ENCODE measurements around the gene TNFAIP2. TPM values are rescaled to one million over a fixed set of nuclear protein-coding genes. Genes with fewer than 3 reads are reported as not detected.

TNFAIP2 gene
- total RNA-seq, 1 donor from 2014 or later: 5.3 TPM

DNA sequence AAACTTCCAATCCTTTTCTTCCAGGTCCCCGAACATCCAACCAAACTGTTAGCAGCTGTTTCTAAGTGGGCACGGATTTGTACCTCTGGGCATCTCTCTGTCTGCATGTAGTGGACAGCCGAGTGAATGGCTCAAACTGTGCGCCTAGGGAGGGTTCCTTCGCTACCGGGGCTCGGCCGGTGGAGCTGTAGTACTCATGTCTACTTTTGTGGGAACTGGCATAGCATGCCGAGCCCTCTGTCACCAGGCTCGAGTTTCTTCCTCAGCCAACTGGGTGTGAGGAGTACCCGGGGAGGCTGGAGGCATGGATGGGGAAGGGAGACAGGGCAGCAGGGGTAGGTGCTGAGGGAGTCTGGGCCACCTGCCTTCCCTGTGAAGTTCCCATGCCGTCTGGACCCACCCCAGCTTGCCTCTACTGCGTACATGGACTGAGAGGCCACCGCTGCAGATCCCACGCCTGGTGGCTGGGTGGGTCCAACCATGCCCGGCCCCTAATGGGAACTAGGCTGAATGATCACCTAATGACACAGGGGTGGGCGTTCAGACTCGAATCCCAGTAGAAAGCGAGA, 23.0 kb downstream of the TNFAIP2 start:
- H3K27ac ChIP-seq: no peak overlapping the region
- H3K4me2 ChIP-seq: no peak overlapping the region
- no peaks in the 10 kb centered on the region for H3K36me3 ChIP-seq
- TF ChIP-seq, protein P1, sequence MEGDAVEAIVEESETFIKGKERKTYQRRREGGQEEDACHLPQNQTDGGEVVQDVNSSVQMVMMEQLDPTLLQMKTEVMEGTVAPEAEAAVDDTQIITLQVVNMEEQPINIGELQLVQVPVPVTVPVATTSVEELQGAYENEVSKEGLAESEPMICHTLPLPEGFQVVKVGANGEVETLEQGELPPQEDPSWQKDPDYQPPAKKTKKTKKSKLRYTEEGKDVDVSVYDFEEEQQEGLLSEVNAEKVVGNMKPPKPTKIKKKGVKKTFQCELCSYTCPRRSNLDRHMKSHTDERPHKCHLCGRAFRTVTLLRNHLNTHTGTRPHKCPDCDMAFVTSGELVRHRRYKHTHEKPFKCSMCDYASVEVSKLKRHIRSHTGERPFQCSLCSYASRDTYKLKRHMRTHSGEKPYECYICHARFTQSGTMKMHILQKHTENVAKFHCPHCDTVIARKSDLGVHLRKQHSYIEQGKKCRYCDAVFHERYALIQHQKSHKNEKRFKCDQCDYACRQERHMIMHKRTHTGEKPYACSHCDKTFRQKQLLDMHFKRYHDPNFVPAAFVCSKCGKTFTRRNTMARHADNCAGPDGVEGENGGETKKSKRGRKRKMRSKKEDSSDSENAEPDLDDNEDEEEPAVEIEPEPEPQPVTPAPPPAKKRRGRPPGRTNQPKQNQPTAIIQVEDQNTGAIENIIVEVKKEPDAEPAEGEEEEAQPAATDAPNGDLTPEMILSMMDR (IDR thresholded peaks at IDR 0.05): no peak
- TF ChIP-seq EZH2 (IDR thresholded peaks at IDR 0.05) (no peak), EZH2phosphoT487 (IDR thresholded peaks at IDR 0.05) (no peak)
- Mint-ChIP-seq H3K4me3 (no peak overlapping the region), H3K9me3 (no peaks in the 10 kb centered on the region), H3K36me3 (no peaks in the 10 kb centered on the region), H3K4me1 (peaks cover 8% of the 10 kb centered on the region), H3K27me3 (ENCODE audit: insufficient read depth, low read depth) (peaks cover 11% of the 10 kb centered on the region), H3K27ac (no peak overlapping the region)
- no peak overlapping the region for H2AFZ ChIP-seq (replicated peaks)
- DNase-seq (ENCODE audit: low spot score): no peak
- H3K27me3 ChIP-seq: no peaks in the 10 kb centered on the region
- no peaks in the 10 kb centered on the region for H4K20me1 ChIP-seq (ENCODE audit: low read depth)
- no peaks in the 10 kb centered on the region for H3K79me2 ChIP-seq (ENCODE audit: low read depth)
- no peak overlapping the region for H3K9ac ChIP-seq
- no peaks in the 10 kb centered on the region for H3K9me3 ChIP-seq (ENCODE audit: low read depth)
- no peaks in the 10 kb centered on the region for H3F3A ChIP-seq (ENCODE audit: low read depth)
- no peaks in the 10 kb centered on the region for H3K4me1 ChIP-seq
- no peak overlapping the region for H3K4me3 ChIP-seq

DNA sequence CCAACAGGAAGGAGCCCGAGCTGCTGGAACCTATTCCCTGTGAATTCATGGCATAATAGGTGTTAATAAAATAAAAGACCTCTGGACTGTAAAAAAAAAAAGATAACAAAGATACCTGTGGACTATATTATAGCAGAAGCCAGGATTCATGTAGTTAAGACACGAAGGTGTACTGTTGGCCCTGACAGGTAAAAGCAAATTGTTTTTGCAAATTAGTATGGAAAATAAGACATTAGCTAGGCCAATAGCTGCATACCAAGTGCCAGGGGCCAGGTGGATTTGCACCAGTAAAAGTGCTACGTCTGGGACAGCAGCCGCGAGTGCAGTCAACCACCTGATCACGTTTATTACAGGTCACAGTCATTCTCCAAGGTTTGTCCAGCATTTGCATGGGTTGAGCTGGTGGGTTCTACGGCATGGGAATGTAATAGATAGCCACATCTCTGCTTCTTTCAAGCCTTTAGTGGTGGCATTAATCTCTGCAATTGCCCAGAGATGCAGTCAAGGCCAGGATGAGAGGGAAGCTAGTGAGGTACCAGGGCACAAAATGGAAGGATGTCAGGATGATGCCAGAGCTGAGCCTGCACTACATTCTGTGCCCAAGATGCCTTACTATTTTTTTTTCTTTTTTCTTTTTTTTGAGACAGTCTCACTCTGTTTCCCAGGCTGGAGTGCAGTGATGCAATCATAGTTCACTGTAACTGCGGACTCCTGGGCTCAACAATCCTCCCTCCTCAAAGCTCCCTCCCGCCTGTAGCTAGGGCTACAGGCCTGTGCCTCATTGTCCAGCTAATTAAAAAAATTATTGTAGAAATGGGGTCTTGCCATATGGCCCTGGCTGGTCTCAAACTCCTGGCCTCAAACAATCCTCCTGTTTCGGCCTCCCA, 26.3 kb downstream of the TNFAIP2 start:
- H3K27me3 ChIP-seq: no peaks in the 10 kb centered on the region
- no peaks in the 10 kb centered on the region for H3K79me2 ChIP-seq (ENCODE audit: low read depth)
- Mint-ChIP-seq H3K27me3 (ENCODE audit: insufficient read depth, low read depth) (peaks cover 6% of the 10 kb centered on the region), H3K36me3 (no peaks in the 10 kb centered on the region), H3K4me3 (no peak overlapping the region), H3K9me3 (no peaks in the 10 kb centered on the region), H3K27ac (no peak overlapping the region), H3K4me1 (peaks cover 6% of the 10 kb centered on the region)
- no peak overlapping the region for H3K4me3 ChIP-seq
- no peak overlapping the region for H3K27ac ChIP-seq
- no peaks in the 10 kb centered on the region for H4K20me1 ChIP-seq (ENCODE audit: low read depth)
- H3K36me3 ChIP-seq: no peaks in the 10 kb centered on the region
- DNase-seq (ENCODE audit: low spot score): no peak
- no peaks in the 10 kb centered on the region for H3K4me1 ChIP-seq
- no peak overlapping the region for H2AFZ ChIP-seq (replicated peaks)
- no peak overlapping the region for H3K4me2 ChIP-seq
- no peaks in the 10 kb centered on the region for H3K9me3 ChIP-seq (ENCODE audit: low read depth)
- H3K9ac ChIP-seq: no peak overlapping the region
- no peaks in the 10 kb centered on the region for H3F3A ChIP-seq (ENCODE audit: low read depth)
- TF ChIP-seq EZH2phosphoT487 (IDR thresholded peaks at IDR 0.05) (no peak), EZH2 (IDR thresholded peaks at IDR 0.05) (no peak)
- TF ChIP-seq, protein P1 (IDR thresholded peaks at IDR 0.05): no peak

DNA sequence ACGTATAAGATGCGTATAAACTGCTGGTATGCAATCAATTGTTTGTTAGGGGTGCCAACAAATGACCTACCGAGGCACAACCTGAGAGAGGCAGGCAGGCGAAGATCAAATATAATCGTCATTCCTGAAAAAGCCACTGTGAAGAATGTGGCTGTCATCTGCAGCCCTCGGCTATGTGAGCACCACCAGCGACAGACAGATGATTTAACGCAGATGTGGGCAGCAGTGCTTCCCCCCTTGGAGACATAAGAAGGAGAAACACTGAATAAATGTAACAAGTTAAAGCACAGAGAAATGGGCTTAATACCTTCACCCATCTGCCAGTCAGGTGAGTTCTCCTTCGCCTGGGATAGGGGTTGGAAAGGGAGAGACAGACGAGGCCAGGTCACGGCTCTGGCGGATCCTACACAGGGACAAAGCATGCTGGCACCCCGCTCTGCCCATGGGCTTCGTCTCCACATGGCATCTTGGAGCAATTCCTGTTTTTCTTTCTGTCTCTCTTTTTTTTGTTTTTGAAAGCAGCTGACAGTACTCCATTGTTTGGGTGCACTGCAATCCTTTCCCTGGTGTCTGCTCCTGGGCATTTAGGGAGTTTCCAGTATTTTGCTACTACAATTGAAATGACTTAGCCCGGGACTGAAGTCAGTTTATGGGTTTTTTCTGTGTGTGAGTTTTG, 28.1 kb downstream of the TNFAIP2 start:
- H2AFZ ChIP-seq (replicated peaks): no peak overlapping the region

More for the DNA sequence above, 28.1 kb downstream of the TNFAIP2 start:
- H3K9me3 ChIP-seq (ENCODE audit: low read depth): no peaks in the 10 kb centered on the region
- no peaks in the 10 kb centered on the region for H3F3A ChIP-seq (ENCODE audit: low read depth)
- peaks cover 6% of the 10 kb centered on the region for H3K27me3 Mint-ChIP-seq (ENCODE audit: insufficient read depth, low read depth)
- no peak overlapping the region for H3K27ac Mint-ChIP-seq
- H3K36me3 ChIP-seq: no peaks in the 10 kb centered on the region
- H3K79me2 ChIP-seq (ENCODE audit: low read depth): no peaks in the 10 kb centered on the region
- no peak for DNase-seq (ENCODE audit: low spot score)
- H4K20me1 ChIP-seq (ENCODE audit: low read depth): no peaks in the 10 kb centered on the region
- no peaks in the 10 kb centered on the region for H3K4me1 ChIP-seq
- no peaks in the 10 kb centered on the region for H3K9me3 Mint-ChIP-seq
- TF ChIP-seq, protein P1 (IDR thresholded peaks at IDR 0.05): no peak
- TF ChIP-seq EZH2 (IDR thresholded peaks at IDR 0.05) (no peak), EZH2phosphoT487 (IDR thresholded peaks at IDR 0.05) (no peak)
- H3K4me2 ChIP-seq: no peak overlapping the region
- H3K27me3 ChIP-seq: no peaks in the 10 kb centered on the region
- H3K36me3 Mint-ChIP-seq: no peaks in the 10 kb centered on the region
- no peak overlapping the region for H3K4me3 Mint-ChIP-seq
- no peak overlapping the region for H3K4me3 ChIP-seq
- no peak overlapping the region for H3K27ac ChIP-seq
- H3K4me1 Mint-ChIP-seq: peaks cover 7% of the 10 kb centered on the region
- no peak overlapping the region for H3K9ac ChIP-seq

All from neural progenitor cell (in vitro differentiated cells).